Psoas muscle (tissue), 8 donors: ENCODE results near the gene PI4KB. TPM values are rescaled to one million over a fixed set of nuclear protein-coding genes. Genes with fewer than 3 reads are reported as not detected.

Experiments
- ATAC-seq, 4 donors: fragments of 200-7000 bp; cut with Tn5 transposase; one replicate each; pipeline ENCODE4 v1.9.1; 2020; ENCODE audit warnings: moderate library complexity in 3 of 4, mild to moderate bottlenecking in 2 of 4
- DNase-seq, 2 donors: peaks; one replicate each; pipeline ENCODE4 v3.0.0-alpha.2; 2020
- H3K27ac ChIP-seq: fragments of 200-600 bp; one replicate; pipeline ENCODE4 v1.8.0; 2022
- H3K27me3 ChIP-seq, 3 donors: fragments of 200-600 bp in 1 of 3; one replicate each; pipeline versions ENCODE4 v1.6.1 to v1.8.0; 2013 to 2022; ENCODE audit warnings: low read length in 2 of 3, mild to moderate bottlenecking in 2 of 3, moderate library complexity in 1 of 3; ENCODE audit not compliant: insufficient read depth in 3 of 3
- H3K36me3 ChIP-seq, 2 donors: fragments of 200-600 bp in 1 of 2; one replicate each; pipeline versions ENCODE4 v1.6.1 to v1.8.0; 2013 to 2022; ENCODE audit warnings: low read depth in 1 of 2, mild to moderate bottlenecking in 1 of 2, moderate library complexity in 1 of 2; ENCODE audit not compliant: insufficient read depth in 1 of 2
- H3K4me1 ChIP-seq: fragments of 200-600 bp; one replicate; pipeline ENCODE4 v1.8.0; 2022
- H3K4me3 ChIP-seq: fragments of 200-600 bp; one replicate; pipeline ENCODE4 v1.8.0; 2022; ENCODE audit warnings: mild to moderate bottlenecking
- H3K9me3 ChIP-seq: fragments of 200-600 bp; one replicate; pipeline ENCODE4 v1.8.0; 2022
- WGBS, 3 donors: extraction: QIAGEN DNeasy Blood & Tissue Kit; methylation state at CpG; one replicate each; pipeline versions ENCODE4 v1.1.6 to v1.1.7; 2013; 5-methylcytosine and 5-hydroxymethylcytosine counted together
- intact Hi-C, 2 donors: fragments of 100-400 bp; cut with DNase I; formaldehyde crosslinking; loops; one replicate each; pipeline versions ENCODE4 v1.11.0 to v1.14.2; 2022
- polyA plus RNA-seq, 3 donors: library from polyadenylated mRNA; stranded (reverse); fragments of 200-250 nt; gene quantifications; one replicate each; pipeline ENCODE4 v1.2.3, GENCODE V29; 2013
- total RNA-seq, 4 donors: library from RNA; stranded (reverse); fragmentation: NEBNext Ultra II Directional in 2 of 4; extraction: Animal tissue kit (Norgen Biotek cat#: 25700) in 2 of 4; gene quantifications; one replicate each; pipeline versions ENCODE4 v1.2.1 to v1.2.4, GENCODE V29; 2021 to 2023
- TF ChIP-seq, protein P1 (sequence below): fragments of 200-600 bp; IDR thresholded peaks from one replicate; pipeline ENCODE4 v1.8.0; 2022; ENCODE audit warnings: antibody characterized with exemption
- donor health status: healthy with polysubstance abuse.
- donor health status: DM: no; HTN: no; CAD: no; lungs with moderate emphysema.
- donor health status: Bipolar disorder and iron deficiency.
- donor health status: healthy.
- donor health status: DM: yes; HTN: yes; CAD: no.
- donor health status: DM: no; HTN: no; CAD: no.
- donor health status: DM: no; HTN: no; CAD: no.
- donor health status: DM: yes; HTN: yes; CAD: no.

The PI4KB gene
- total and polyA plus RNA-seq, 7 donors = 42.6 to 96.4 (median 66.3) TPM

DNA sequence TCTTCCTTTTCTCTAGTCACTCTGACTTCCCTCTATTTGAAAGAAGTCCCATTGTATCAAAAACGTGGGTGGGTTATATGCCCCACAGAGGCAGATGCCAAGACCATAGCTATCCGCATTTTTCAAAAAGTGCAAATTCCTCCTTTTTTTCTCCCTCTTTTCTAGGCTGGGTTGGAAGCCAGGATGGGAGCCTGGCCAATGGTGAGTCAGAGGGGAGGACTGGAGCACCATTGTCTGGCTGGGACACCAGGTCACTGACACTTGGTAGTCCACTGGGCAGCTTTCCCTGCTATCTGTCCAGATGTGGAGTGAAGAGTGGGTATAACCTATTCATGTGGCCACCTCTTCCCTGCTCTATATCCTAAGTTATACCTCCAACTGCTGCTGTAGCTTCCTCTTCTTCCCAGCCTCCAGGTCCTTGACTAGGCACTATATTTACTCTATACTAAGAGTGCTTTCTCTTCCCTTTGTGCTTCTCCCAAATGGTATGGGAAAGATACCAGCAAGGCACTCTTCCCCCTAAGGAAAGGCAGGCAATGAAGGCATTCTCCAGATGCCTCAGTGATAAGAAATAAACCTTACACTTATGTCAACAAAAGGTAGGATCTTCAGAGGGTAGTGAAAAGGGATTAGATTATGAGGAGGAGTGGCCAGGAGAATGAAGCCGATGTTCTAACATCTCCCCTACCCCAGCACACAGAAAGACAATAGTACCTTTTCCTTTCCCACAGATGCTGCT lies 12.9 kb downstream of the PI4KB start:
- intact Hi-C loops = no loop called here
- Histone ChIP-seq H3K4me1 (peaks cover 56% of the 10 kb centered on the region), H3K27ac (peak overlapping the region; percentile 97), H3K9me3 (no peaks in the 10 kb centered on the region), H3K27me3 (no peaks in the 10 kb centered on the region), H3K4me3 (no peak overlapping the region), H3K36me3 (peaks cover 3 to 62% of the 10 kb centered on the region in 2 donors)
- WGBS, 3 donors = 33 to 44% (median 41%) methylated on average over 3 of the region's 3 CpGs
- TF ChIP-seq, protein P1, sequence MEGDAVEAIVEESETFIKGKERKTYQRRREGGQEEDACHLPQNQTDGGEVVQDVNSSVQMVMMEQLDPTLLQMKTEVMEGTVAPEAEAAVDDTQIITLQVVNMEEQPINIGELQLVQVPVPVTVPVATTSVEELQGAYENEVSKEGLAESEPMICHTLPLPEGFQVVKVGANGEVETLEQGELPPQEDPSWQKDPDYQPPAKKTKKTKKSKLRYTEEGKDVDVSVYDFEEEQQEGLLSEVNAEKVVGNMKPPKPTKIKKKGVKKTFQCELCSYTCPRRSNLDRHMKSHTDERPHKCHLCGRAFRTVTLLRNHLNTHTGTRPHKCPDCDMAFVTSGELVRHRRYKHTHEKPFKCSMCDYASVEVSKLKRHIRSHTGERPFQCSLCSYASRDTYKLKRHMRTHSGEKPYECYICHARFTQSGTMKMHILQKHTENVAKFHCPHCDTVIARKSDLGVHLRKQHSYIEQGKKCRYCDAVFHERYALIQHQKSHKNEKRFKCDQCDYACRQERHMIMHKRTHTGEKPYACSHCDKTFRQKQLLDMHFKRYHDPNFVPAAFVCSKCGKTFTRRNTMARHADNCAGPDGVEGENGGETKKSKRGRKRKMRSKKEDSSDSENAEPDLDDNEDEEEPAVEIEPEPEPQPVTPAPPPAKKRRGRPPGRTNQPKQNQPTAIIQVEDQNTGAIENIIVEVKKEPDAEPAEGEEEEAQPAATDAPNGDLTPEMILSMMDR = no peak
- DNase-seq = peak; percentile 85 to 89
- peak; percentile 43 to 65 (median 59) for ATAC-seq

DNA sequence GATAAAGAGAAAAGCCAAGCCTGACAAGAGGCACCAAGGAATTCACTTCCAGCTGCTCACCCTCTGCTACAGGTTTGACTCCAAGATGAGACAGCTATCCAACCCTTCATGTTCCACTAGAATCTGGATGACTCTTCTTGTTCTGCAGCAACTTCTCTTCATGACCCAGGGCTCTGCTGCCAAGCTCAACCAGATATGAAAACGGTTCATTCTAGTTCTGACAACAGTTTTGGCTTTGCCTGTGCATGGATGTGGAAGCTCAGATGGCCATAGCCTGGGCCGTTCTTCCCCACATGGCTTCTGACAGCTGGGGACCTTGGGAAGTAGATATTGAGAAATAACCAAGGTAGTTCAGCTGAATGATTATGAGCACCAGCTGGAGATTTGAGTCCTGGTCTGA lies 13.7 kb downstream of the PI4KB start:
- DNase-seq = no peak
- no peak for ATAC-seq
- Histone ChIP-seq H3K27me3 (no peaks in the 10 kb centered on the region), H3K4me1 (peaks cover 57% of the 10 kb centered on the region), H3K27ac (peak overlapping the region; percentile 97), H3K4me3 (peak overlapping the region; percentile 13), H3K36me3 (peaks cover 8 to 62% of the 10 kb centered on the region in 2 donors), H3K9me3 (no peaks in the 10 kb centered on the region)
- intact Hi-C loops = loop anchor here in 1 of 2 donors (2.0 kb wide), 1 partner anchor 13 kb away; the partner anchor contains the start of gene PI4KB
- WGBS, 3 donors = 21 to 46% (median 31%) methylated on average over 2 of the region's 2 CpGs
- TF ChIP-seq, protein P1 = no peak

DNA sequence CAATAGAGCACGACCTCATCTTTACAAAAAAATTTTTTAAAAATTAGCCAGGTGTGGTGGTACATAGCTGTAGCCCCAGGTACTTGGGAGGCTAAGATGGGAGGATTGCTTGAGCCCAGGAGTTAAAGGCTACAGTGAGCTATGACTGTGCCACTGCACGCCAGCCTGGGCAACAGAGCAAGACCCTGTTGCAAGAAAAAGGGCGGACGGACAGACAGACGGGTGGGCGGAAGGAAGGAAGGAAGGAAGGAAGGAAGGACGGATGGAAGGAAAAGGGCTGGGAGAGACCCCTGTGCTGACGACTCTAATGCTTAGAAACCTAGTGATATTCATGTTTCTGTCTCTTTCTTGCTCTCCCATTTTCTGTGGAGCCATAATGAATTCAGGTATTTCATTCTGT lies 14.4 kb downstream of the PI4KB start:
- peaks cover 57% of the 10 kb centered on the region for H3K4me1 ChIP-seq
- H3K36me3 ChIP-seq = peaks cover 10 to 62% of the 10 kb centered on the region in 2 donors
- no peaks in the 10 kb centered on the region for H3K9me3 ChIP-seq
- H3K27me3 ChIP-seq = no peaks in the 10 kb centered on the region
- H3K27ac ChIP-seq = peak overlapping the region; percentile 97
- WGBS, 3 donors = 77 to 83% (median 80%) methylated on average over 8 of the region's 8 CpGs
- TF ChIP-seq, protein P1 = no peak
- no peak for DNase-seq
- H3K4me3 ChIP-seq = peak overlapping the region; percentile 13
- ATAC-seq = no peak
- intact Hi-C loops = loop anchor here in 1 of 2 donors (2.0 kb wide), 1 partner anchor 14 kb away; the partner anchor contains the start of gene PI4KB

DNA sequence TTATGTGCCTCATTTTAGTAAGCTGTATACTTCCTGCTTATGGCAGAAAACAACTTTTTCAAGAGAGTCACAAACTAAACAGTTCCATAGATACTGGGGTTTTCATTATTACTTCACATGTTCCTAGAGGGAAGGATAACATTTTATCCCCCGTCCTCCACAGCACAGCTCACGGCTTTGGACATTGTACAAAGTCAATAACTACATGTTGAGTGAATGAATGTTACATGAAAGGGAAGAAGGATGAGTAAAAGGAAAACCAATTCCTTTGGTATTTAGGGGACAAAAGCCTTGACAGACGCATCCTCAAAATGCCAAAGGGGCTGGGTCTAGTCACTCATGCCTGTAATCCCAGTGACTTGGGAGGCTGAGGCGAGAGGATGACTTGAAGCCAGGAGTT lies 14.8 kb downstream of the PI4KB start:
- Histone ChIP-seq H3K36me3 (peaks cover 10 to 62% of the 10 kb centered on the region in 2 donors), H3K27me3 (no peaks in the 10 kb centered on the region), H3K27ac (peak overlapping the region; percentile 97), H3K4me1 (peaks cover 57% of the 10 kb centered on the region), H3K4me3 (peak overlapping the region; percentile 24), H3K9me3 (no peaks in the 10 kb centered on the region)
- no peak for ATAC-seq
- TF ChIP-seq, protein P1 = no peak
- no peak for DNase-seq
- intact Hi-C loops = loop anchor here in 1 of 2 donors (2.0 kb wide), 1 partner anchor 14 kb away; the partner anchor contains the start of gene PI4KB
- 90 to 96% (median 92%) methylated on average over 4 of the region's 4 CpGs for WGBS, 3 donors
